ENCODE results near the gene DOHH. TPM values are rescaled to one million over a fixed set of nuclear protein-coding genes. Genes with fewer than 3 reads are reported as not detected.
A peak's percentile ranks its signal among the peaks of the same experiment; 100 is the strongest.

The DOHH gene
- total and polyA plus RNA-seq, 4 donors = 7.8 to 21.5 (median 19.3) TPM

DNA sequence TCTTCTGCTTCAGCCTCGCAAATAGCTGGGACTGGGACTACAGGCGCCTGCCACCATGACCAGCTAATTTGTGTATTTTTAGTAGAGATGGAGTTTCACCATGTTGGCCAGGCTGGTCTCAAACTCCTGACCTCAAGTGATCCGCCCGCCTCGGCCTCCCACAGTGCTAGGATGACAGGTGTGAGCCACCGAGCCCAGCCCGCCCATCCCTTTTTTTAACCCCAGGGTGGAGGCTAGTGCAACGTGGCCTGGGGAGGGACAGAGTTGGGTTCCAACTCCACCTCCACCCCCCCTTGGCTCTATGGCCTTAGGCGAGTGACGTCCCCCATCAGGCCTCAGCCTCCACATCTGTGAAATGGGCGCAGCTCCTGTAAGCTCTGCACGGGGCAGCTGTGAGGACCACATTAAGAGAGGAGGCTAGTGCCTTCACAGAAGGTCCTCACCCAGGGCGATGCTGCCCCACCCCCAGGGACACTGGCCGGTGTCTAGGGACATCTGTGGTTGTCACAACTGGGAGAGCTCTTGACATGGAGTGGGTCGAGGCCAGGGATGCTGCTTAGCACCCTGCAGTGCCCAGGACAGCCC lies 57.9 kb downstream of the DOHH start:
- Histone ChIP-seq H3K27me3 (ENCODE audit: control insufficient read depth in 3 of 3, insufficient read depth in 3 of 3, low read length in 2 of 3) (no peaks in the 10 kb centered on the region), H3K9me3 (ENCODE audit: control insufficient read depth in 4 of 4, insufficient read depth in 3 of 4, low read length in 3 of 4) (no peaks in the 10 kb centered on the region), H3K4me1 (ENCODE audit: control insufficient read depth in 5 of 5, insufficient read depth in 5 of 5, low read length in 5 of 5) (peaks cover 0 to 20% (median 10%) of the 10 kb centered on the region in 5 donors), H3K9ac (ENCODE audit: insufficient read depth in 1 of 2, low read length in 2 of 2) (no peak overlapping the region), H3K27ac (ENCODE audit: low read depth in 1 of 2, low read length in 1 of 2) (no peak overlapping the region), H3K4me3 (no peak overlapping the region), H3K36me3 (ENCODE audit: control insufficient read depth in 4 of 4, insufficient read depth in 4 of 4, low read length in 4 of 4) (peaks cover 5 to 58% (median 23%) of the 10 kb centered on the region in 4 donors)
- 92 to 95% methylated on average over 15 of the region's 15 CpGs for WGBS, 2 donors
- DNase-seq = no peak
- no peak for ATAC-seq (ENCODE audit: insufficient read depth, low FRiP score)
- TF ChIP-seq, protein P1, sequence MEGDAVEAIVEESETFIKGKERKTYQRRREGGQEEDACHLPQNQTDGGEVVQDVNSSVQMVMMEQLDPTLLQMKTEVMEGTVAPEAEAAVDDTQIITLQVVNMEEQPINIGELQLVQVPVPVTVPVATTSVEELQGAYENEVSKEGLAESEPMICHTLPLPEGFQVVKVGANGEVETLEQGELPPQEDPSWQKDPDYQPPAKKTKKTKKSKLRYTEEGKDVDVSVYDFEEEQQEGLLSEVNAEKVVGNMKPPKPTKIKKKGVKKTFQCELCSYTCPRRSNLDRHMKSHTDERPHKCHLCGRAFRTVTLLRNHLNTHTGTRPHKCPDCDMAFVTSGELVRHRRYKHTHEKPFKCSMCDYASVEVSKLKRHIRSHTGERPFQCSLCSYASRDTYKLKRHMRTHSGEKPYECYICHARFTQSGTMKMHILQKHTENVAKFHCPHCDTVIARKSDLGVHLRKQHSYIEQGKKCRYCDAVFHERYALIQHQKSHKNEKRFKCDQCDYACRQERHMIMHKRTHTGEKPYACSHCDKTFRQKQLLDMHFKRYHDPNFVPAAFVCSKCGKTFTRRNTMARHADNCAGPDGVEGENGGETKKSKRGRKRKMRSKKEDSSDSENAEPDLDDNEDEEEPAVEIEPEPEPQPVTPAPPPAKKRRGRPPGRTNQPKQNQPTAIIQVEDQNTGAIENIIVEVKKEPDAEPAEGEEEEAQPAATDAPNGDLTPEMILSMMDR (IDR thresholded peaks at IDR 0.05; ENCODE audit: control extremely low read depth, extremely low read depth) = no peak

DNA sequence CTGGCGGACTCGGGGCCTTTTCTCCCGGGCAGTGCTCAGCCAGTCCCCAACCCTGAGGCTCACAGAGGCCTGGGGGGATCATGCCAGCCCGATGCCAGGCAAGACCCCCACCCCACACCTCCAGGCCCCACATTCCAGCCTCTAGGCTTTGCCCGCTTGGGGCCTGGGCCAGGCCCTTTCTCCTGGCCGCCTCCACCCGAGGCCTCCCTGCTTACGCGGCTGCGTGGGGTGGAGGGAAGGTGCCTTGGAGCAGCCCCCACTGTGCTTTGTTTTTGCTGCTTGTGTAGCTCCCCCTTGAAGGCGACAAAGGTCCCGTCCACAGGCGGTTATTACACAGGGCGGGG lies 58.5 kb downstream of the DOHH start:
- Histone ChIP-seq H3K9ac (ENCODE audit: insufficient read depth in 1 of 2, low read length in 2 of 2) (no peak overlapping the region), H3K9me3 (ENCODE audit: control insufficient read depth in 4 of 4, insufficient read depth in 3 of 4, low read length in 3 of 4) (no peaks in the 10 kb centered on the region), H3K4me3 (no peak overlapping the region), H3K36me3 (ENCODE audit: control insufficient read depth in 4 of 4, insufficient read depth in 4 of 4, low read length in 4 of 4) (peaks cover 5 to 55% (median 23%) of the 10 kb centered on the region in 4 donors), H3K4me1 (ENCODE audit: control insufficient read depth in 5 of 5, insufficient read depth in 5 of 5, low read length in 5 of 5) (peaks cover 0 to 20% (median 10%) of the 10 kb centered on the region in 5 donors), H3K27ac (ENCODE audit: low read depth in 1 of 2, low read length in 1 of 2) (peak overlapping the region in 1 of 2 donors; percentile 48), H3K27me3 (ENCODE audit: control insufficient read depth in 3 of 3, insufficient read depth in 3 of 3, low read length in 2 of 3) (no peaks in the 10 kb centered on the region)
- WGBS, 2 donors = 79 to 86% methylated on average over 14 of the region's 14 CpGs
- ATAC-seq (ENCODE audit: insufficient read depth, low FRiP score) (no peak), DNase-seq (no peak)
- TF ChIP-seq, protein P1 (IDR thresholded peaks at IDR 0.05; ENCODE audit: control extremely low read depth, extremely low read depth) = no peak

DNA sequence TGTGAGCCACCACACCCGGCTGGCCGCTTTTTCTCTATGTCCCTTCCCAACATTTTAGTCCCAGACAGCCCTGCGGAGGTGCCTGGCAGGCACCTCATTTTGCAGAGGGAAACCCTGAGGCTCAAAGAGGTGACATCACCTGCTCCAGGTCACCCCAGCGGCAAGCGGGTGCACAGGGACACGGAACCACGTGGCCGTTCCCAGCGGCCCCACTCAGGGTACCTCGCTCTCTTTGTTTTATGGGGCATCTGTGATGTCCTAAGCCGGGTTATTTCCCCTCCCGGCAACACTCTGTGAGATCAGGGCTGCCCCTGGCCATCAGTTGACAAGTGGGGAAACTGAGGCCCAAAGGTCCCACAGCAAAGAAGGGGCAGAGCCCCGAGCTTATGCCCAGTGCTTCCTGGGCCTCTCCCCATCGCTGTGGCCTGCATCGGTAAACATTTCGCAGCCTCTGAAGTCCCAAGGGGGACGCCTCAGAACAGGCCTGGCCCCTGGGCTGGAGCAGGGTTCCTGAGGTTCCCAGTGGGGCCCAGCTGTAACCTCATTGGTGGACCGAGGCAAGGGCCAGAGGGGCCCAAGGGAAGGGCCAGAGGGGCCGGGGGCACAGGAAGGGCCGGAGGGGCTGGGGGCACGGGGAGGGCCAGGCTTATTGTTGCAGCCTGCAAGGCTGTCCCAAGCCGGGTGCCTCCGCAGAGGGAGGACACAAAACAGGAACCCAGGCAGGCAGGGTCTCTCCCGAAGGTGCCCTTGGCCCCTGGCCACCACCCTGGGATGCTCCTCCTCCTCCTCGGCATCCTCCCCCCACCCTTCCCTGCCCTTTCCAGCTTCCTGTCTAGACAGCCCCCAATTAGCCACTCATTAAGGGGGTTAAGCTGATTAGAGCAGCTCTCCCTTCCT lies 59.1 kb downstream of the DOHH start:
- ATAC-seq (ENCODE audit: insufficient read depth, low FRiP score) = no peak
- WGBS, 2 donors = 81 to 91% methylated on average over 25 of the region's 25 CpGs
- TF ChIP-seq, protein P1 (IDR thresholded peaks at IDR 0.05; ENCODE audit: control extremely low read depth, extremely low read depth) = no peak
- Histone ChIP-seq H3K27me3 (ENCODE audit: control insufficient read depth in 3 of 3, insufficient read depth in 3 of 3, low read length in 2 of 3) (no peaks in the 10 kb centered on the region), H3K4me3 (no peak overlapping the region), H3K9ac (ENCODE audit: insufficient read depth in 1 of 2, low read length in 2 of 2) (no peak overlapping the region), H3K9me3 (ENCODE audit: control insufficient read depth in 4 of 4, insufficient read depth in 3 of 4, low read length in 3 of 4) (no peaks in the 10 kb centered on the region), H3K36me3 (ENCODE audit: control insufficient read depth in 4 of 4, insufficient read depth in 4 of 4, low read length in 4 of 4) (peaks cover 5 to 58% (median 24%) of the 10 kb centered on the region in 4 donors), H3K27ac (ENCODE audit: low read depth in 1 of 2, low read length in 1 of 2) (no peak overlapping the region), H3K4me1 (ENCODE audit: control insufficient read depth in 5 of 5, insufficient read depth in 5 of 5, low read length in 5 of 5) (peaks cover 0 to 20% (median 10%) of the 10 kb centered on the region in 5 donors)
- no peak for DNase-seq

Small RNA genes within 50 kb of the gene (small RNA-seq; reads per million reads assigned to genes)
- not detected for gene RF00212 (ENCODE audit: low replicate concordance)

Other genes starting within 250 kb of the DOHH start
- 100 to 1,000 TPM in 1 of 2 donors, 10 to 100 TPM in 1; 43.9 to 208 TPM for gene NFIC, start 134.1 kb downstream of the DOHH start, total RNA-seq
- gene NFIC, start 134.1 kb downstream of the DOHH start, polyA plus RNA-seq = 10 to 100 TPM; 40.4 to 55.6 TPM
- gene SMIM24, start 20.1 kb downstream of the DOHH start, total RNA-seq = under 1 TPM in 1 of 2 donors, not detected in 1; 0.15 TPM
- under 1 TPM; 0.10 to 0.22 TPM for gene SMIM24, start 20.1 kb downstream of the DOHH start, polyA plus RNA-seq
- not detected for gene SMIM44, start 17.2 kb downstream of the DOHH start, total RNA-seq
- not detected for gene SMIM44, start 17.2 kb downstream of the DOHH start, polyA plus RNA-seq
- 10 to 100 TPM; 35.7 to 45.8 TPM for gene FZR1, start 5.6 kb upstream of the DOHH start, total RNA-seq
- gene FZR1, start 5.6 kb upstream of the DOHH start, polyA plus RNA-seq = 10 to 100 TPM; 20.0 to 21.0 TPM
- 1 to 10 TPM in 1 of 2 donors, under 1 TPM in 1; 0.74 to 5.8 TPM for gene TEKTIP1, start 38.5 kb upstream of the DOHH start, total RNA-seq
- gene TEKTIP1, start 38.5 kb upstream of the DOHH start, polyA plus RNA-seq = 1 to 10 TPM in 1 of 2 donors, under 1 TPM in 1; 0.20 to 1.1 TPM
- 10 to 100 TPM; 25.5 to 78.4 TPM for gene MFSD12, start 56.9 kb upstream of the DOHH start, total RNA-seq
- gene MFSD12, start 56.9 kb upstream of the DOHH start, polyA plus RNA-seq = 10 to 100 TPM; 60.0 to 64.4 TPM
- gene HMG20B, start 72.3 kb upstream of the DOHH start, total RNA-seq = 10 to 100 TPM; 60.2 to 91.3 TPM
- 10 to 100 TPM; 51.1 to 93.4 TPM for gene HMG20B, start 72.3 kb upstream of the DOHH start, polyA plus RNA-seq
- gene GIPC3, start 84.8 kb upstream of the DOHH start, total RNA-seq = 1 to 10 TPM; 1.9 to 2.1 TPM
- gene GIPC3, start 84.8 kb upstream of the DOHH start, polyA plus RNA-seq = 1 to 10 TPM; 1.6 to 1.8 TPM
- gene TBXA2R, start 106.2 kb upstream of the DOHH start, total RNA-seq = 1 to 10 TPM; 2.8 to 7.6 TPM
- gene TBXA2R, start 106.2 kb upstream of the DOHH start, polyA plus RNA-seq = 1 to 10 TPM; 2.5 to 4.3 TPM
- gene CACTIN, start 126.1 kb upstream of the DOHH start, total RNA-seq = 10 to 100 TPM; 18.4 to 23.4 TPM
- 10 to 100 TPM; 16.7 to 19.1 TPM for gene CACTIN, start 126.1 kb upstream of the DOHH start, polyA plus RNA-seq
- 10 to 100 TPM; 22.4 to 39.4 TPM for gene PIP5K1C, start 199.8 kb upstream of the DOHH start, total RNA-seq
- 10 to 100 TPM; 16.3 to 18.6 TPM for gene PIP5K1C, start 199.8 kb upstream of the DOHH start, polyA plus RNA-seq
- 10 to 100 TPM; 42.8 to 56.4 TPM for gene TJP3, start 207.7 kb upstream of the DOHH start, total RNA-seq
- gene TJP3, start 207.7 kb upstream of the DOHH start, polyA plus RNA-seq = 10 to 100 TPM; 18.4 to 57.8 TPM